HG02885 (cell line): Measurements from ENCODE around the gene INAFM2.
A peak's percentile ranks its signal among the peaks of the same experiment; 100 is the strongest.

Experiments used
- ATAC-seq: cut with Tn5 transposase; IDR thresholded peaks from one replicate; pipeline ENCODE4 v1.9.1; 2021; ENCODE audit warnings: mild to moderate bottlenecking; ENCODE audit not compliant: unreplicated experiment, poor library complexity

INAFM2 gene

GRCh38 chr15:40323239-40323952, at the start of gene INAFM2:
Gene INAFM2, plus strand, starts transcription at chr15:40323692. Its CDS starts 364 bp downstream, at chr15:40324056.
- peak; percentile 92 for ATAC-seq

- ATAC-seq: peak; percentile 58
Observed at GRCh38 chr15:40274350-40275274, 48.9 kb upstream of the INAFM2 start.

GRCh38 chr15:40275523-40275922, 48.0 kb upstream of the INAFM2 start:
- no peak for ATAC-seq

GRCh38 chr15:40275954-40276353, 47.5 kb upstream of the INAFM2 start:
- no peak for ATAC-seq

GRCh38 chr15:40276927-40277326, 46.6 kb upstream of the INAFM2 start:
- ATAC-seq: no peak

- ATAC-seq: no peak
Observed at GRCh38 chr15:40277471-40277870, 46.0 kb upstream of the INAFM2 start.

GRCh38 chr15:40278026-40278425, 45.5 kb upstream of the INAFM2 start:
- ATAC-seq: no peak

GRCh38 chr15:40279437-40280141, 43.9 kb upstream of the INAFM2 start:
- no peak for ATAC-seq

- ATAC-seq: no peak
Observed at GRCh38 chr15:40280260-40281056, 43.0 kb upstream of the INAFM2 start.

- no peak for ATAC-seq
Observed at GRCh38 chr15:40281057-40281800, 42.3 kb upstream of the INAFM2 start.

- ATAC-seq: no peak
Observed at GRCh38 chr15:40281801-40282146, 41.7 kb upstream of the INAFM2 start.

GRCh38 chr15:40282147-40282868, 41.2 kb upstream of the INAFM2 start:
- no peak for ATAC-seq

- ATAC-seq: no peak
Observed at GRCh38 chr15:40282869-40283614, 40.5 kb upstream of the INAFM2 start, which contains the start of gene ANKRD63. Gene ANKRD63, minus strand, starts transcription at chr15:40283064. Its CDS starts 478 bp downstream, at chr15:40282586.

- ATAC-seq: no peak
Observed at GRCh38 chr15:40283615-40284300, 39.7 kb upstream of the INAFM2 start.

GRCh38 chr15:40285151-40285550, 38.3 kb upstream of the INAFM2 start:
- ATAC-seq: no peak

- no peak for ATAC-seq
Observed at GRCh38 chr15:40285554-40286011, 37.9 kb upstream of the INAFM2 start.

- ATAC-seq: no peak
Observed at GRCh38 chr15:40286061-40286532, 37.4 kb upstream of the INAFM2 start.
